Stimulated activated CD4-positive, alpha-beta T cell treated with anti-CD3 and anti-CD28 coated beads, Interleukin-2, amount 100 ng/mL, for 24 hours (primary cell): ENCODE measurements around the gene FEN1.

Source experiments
- DNase-seq, 2 donors: peaks; one replicate each; pipeline ENCODE4 v3.0.0-alpha.2; 2020

FEN1 gene

GRCh38 chr11:61776561-61777075 lies 16.1 kb upstream of the FEN1 start:
- DNase-seq: peak; percentile 71 to 78

DNA sequence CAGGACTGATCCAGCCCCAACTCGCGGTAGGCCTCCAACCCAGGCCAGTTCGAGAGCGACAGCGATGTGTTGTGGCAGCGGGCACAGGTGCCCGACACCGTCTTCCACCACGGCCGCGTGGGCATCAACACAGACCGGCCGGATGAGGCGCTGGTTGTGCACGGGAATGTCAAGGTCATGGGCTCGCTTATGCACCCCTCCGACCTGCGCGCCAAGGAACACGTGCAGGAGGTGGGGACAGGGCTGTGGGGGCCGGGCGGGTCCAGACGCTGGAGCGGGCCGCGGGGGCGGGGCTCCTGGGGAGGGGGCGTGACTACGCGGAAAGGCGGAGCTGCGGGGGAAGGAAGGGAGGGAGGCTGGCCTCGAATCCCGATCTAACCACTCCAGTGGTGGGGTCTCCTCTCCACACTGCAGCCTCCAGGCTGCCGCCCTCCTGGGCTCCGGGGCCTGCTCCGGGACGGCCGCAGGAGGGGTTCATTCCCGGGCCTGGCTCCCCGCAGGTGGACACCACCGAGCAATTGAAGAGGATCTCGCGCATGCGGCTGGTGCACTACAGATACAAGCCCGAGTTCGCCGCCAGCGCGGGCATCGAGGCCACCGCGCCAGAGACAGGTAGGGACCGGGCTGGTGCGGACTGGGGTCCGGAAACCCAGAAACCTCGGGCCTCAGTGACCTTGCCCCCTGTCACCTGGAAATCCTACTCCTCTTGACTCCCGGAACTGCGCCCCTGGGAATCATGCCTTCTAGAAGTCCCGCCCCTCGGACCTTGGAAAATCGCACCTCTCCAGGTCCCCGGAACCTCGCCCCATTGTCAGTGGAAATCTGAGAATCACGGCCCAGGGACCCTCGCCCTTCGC lies 15.2 kb upstream of the FEN1 start:
- peak; percentile 64 to 73 for DNase-seq

DNA sequence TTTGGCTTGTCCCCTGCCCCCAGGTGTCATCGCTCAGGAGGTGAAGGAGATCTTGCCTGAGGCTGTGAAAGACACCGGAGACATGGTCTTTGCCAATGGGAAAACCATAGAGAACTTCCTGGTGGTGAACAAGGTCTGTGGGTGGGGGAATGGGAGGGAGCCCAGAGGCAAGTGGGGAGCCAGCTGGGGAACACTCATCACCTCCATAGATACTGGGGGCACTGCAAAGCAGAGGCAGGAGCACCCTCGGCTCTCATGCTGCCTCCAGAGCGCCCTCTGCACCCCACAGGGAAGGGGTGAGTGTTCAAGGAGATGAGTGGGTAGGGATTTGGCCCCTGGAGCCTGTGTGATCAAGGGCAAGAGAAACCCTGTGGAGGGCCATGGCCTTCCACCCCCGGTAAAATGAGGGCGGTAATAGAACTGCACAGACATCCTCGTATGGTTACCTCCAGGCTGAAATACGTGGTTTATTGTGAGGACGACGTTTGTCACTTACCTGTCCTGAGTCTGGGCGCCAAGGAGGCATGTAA lies 14.3 kb upstream of the FEN1 start:
- no peak for DNase-seq

- no peak for DNase-seq
Measured at GRCh38 chr11:61778920-61779650, 13.6 kb upstream of the FEN1 start.

- DNase-seq: no peak
Measured at GRCh38 chr11:61779666-61780525, 12.8 kb upstream of the FEN1 start.

DNA sequence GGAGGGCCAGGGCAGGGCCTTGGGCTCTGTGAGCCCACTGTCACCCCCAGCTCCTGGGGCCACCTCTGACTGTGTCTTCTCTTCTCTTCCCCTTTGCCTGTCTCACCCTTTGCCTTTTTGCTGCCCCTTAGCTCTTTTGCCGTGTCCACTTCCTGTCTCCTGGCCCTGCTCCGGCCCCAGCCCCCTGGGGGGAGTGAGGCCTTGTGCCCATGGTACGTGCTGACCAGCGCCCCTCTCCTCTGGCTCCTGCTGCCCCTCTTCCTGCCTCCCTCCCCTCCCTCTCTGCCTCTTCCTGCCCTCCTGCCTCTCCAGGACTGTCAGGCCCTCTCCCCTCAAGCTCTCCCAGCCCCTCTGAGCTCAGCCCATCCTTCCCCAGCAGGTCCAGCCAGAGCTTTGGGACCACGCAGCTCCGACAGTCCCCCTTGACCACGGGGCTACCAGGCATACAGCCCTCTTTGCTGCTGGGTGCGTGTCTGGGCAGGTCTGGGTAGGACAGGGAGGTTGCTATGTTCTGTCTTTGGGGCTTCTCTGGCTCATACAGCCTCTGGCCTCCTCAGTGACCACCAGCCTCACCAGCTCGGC lies 12.0 kb upstream of the FEN1 start:
- DNase-seq: no peak

DNA sequence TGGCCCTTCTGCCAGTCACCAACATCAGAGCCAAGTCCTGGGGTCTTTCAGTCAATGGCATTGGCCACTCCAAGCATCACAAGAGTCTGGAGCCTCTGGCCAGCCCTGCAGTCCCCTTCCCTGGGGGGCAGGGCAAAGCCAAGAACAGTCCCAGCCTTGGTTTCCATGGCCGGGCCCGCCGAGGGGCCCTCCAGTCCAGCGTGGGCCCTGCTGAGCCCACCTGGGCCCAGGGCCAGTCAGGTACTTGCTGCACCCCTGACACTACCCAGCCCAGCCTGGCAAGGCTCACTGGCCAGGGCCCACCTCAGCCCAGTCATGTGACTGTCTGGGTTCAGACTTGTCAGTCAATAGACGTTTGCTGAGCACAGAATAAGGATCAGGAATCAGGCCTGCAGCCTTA lies 11.1 kb upstream of the FEN1 start:
- DNase-seq: no peak

DNA sequence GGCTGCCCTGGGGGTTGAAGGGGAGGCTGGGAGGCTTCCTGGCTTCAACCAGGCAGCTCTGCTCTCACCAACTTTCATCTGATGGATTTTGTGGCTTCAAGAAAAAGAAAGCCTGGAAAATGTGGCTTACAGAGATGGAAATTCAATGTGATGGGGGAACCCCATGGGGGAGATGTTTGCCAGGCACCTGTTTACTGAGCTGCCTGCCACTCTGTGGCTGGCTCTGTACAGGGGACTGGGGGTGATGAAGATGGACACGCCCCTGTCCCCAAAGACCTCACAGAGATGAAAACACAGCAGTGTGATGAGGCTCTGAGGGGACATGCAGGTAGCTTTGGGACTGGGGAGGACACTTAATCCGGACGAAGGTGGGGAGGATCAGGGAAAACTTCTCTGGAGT lies 10.4 kb upstream of the FEN1 start:
- DNase-seq: no peak

DNA sequence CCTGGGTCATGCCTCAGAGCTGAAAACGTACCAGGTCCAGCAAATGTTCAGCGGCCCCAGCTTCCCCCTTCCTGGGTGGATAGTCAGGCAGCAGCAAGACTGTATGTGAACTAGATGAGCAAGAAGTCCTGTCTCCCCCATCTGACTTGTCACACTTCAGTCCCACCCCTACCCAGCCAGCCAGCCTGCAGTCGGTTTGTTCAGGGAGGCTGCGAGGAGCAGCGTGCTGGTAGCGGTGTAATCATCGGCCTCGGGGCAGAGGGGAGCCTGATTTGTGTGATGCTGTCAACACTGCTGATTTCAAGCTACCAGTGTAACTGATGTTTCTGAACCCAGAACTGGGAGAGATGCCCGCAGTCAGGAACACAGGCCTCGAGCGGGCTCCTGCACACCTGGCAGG lies 9.9 kb upstream of the FEN1 start:
- DNase-seq: no peak

GRCh38 chr11:61783717-61784505 lies 8.8 kb upstream of the FEN1 start:
- no peak for DNase-seq

GRCh38 chr11:61784506-61784805 lies 8.3 kb upstream of the FEN1 start:
- DNase-seq: no peak

- DNase-seq: no peak
Measured at GRCh38 chr11:61785837-61786402, 6.8 kb upstream of the FEN1 start.

- DNase-seq: no peak
Measured at GRCh38 chr11:61787928-61788491, 4.7 kb upstream of the FEN1 start.

- peak; percentile 42 to 51 for DNase-seq
Measured at GRCh38 chr11:61791737-61792309, 888 bp upstream of the FEN1 start.

DNA sequence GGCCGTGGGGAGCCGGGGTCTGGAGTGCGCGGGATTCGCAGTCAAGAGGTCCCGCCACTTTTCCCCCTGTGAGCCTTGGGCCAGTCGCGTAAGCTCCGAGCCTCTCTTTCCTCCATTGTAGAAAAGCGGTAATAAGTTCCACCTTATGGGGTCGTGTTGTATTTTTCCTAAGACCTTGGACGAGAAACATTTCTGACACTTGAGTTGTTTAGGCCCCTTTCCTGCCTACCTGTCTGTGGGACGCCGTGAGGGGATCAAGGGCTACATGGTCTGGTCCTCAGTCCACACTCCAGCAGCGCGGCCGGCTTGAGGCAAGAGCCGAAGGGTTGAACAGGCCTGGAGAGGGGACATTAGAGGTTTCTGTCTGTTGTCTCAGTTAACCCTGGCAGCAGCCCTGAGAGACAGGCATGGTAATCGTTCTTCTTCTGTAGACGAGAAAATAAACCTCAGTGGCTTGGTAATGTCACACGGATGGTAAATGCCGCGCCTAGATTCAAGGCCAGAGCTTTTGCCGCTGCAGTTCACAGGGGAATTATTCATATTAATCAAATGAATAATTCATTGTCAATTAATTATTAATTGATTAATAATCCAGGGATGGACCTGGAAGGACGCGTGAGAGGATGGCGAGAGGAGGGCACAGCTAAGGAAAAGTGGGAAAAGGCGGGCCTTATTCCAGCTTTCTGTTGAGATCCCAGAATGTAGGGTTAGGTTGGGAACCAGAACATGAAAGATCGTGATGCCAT lies 545 bp downstream of the FEN1 start:
- DNase-seq: peak in 1 of 2 donors; percentile 17

DNA sequence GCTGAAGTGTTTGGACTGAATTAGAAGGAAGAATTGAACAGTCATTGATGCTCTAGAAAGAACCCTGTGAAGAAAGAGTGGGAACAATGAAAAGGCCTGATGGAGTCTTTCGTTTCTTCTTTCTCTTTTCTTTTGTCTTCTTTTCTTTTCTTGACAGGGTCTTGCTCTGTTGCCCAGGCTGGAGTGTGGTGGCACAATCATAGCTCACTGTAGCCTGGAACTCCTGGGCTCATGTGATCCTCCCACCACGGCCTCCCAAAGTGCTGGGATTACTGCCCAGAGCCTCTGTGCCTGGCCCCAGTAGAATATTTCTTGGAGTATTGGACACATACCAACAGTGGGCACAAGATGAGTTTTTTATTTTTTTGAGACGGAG lies 1.1 kb downstream of the FEN1 start:
- DNase-seq: no peak

- DNase-seq: no peak
Measured at GRCh38 chr11:61794579-61794978, 1.9 kb downstream of the FEN1 start.

DNA sequence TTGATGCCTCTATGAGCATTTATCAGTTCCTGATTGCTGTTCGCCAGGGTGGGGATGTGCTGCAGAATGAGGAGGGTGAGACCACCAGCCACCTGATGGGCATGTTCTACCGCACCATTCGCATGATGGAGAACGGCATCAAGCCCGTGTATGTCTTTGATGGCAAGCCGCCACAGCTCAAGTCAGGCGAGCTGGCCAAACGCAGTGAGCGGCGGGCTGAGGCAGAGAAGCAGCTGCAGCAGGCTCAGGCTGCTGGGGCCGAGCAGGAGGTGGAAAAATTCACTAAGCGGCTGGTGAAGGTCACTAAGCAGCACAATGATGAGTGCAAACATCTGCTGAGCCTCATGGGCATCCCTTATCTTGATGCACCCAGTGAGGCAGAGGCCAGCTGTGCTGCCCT lies 2.7 kb downstream of the FEN1 start:
- DNase-seq: no peak

DNA sequence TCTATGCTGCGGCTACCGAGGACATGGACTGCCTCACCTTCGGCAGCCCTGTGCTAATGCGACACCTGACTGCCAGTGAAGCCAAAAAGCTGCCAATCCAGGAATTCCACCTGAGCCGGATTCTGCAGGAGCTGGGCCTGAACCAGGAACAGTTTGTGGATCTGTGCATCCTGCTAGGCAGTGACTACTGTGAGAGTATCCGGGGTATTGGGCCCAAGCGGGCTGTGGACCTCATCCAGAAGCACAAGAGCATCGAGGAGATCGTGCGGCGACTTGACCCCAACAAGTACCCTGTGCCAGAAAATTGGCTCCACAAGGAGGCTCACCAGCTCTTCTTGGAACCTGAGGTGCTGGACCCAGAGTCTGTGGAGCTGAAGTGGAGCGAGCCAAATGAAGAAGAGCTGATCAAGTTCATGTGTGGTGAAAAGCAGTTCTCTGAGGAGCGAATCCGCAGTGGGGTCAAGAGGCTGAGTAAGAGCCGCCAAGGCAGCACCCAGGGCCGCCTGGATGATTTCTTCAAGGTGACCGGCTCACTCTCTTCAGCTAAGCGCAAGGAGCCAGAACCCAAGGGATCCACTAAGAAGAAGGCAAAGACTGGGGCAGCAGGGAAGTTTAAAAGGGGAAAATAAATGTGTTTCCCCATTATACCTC lies 3.3 kb downstream of the FEN1 start:
- DNase-seq: no peak
